MV-4-11 (cell line): ENCODE results near the gene DCUN1D3.
"Not testable (repeated sequence)": the region's sequence is repeated elsewhere in the genome, so short reads cannot be mapped to it uniquely, and the experiment has no call there.

ENCODE experiments used
- DNase-seq: peaks from one replicate; lab custom pipeline; 2025; lab: John Stamatoyannopoulos, UW

Gene DCUN1D3

DNA sequence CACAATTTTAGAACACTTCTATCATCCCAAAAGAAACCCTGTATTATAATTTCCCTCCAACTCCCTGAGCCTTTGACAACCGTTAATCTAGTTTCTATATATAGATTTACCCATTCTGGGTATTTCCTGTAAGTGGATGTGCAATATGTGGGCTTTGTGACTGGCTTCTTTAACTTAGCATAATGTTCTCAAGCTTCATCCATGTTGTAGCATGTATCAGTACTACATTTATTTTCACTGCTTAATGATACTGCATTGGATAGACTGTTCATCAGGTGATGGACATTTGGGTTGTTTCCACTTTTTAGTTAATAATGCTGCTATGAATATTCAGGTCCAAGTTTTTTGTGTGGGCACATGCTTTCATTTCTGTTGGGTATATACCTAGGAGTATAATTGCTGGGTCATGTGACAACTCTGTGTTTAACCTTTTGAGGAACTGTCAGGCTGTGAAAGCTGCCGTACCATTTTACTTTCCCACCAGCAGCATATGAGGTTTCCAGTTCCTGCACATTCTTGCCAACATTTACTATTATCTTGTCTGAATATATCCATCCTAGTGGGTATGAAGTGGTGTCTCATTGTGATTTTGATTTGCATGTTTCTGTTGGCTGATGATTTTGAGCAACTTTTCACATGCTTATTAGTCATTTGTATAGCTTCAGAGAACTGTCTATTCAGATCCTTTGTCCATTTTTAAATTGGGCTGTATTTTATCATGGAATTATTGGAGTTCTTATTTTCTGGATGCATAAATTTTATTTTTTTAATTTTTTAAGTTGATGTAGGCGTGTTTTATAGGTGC lies 77.4 kb downstream of the DCUN1D3 start:
- peak; percentile 83 for DNase-seq

DNA sequence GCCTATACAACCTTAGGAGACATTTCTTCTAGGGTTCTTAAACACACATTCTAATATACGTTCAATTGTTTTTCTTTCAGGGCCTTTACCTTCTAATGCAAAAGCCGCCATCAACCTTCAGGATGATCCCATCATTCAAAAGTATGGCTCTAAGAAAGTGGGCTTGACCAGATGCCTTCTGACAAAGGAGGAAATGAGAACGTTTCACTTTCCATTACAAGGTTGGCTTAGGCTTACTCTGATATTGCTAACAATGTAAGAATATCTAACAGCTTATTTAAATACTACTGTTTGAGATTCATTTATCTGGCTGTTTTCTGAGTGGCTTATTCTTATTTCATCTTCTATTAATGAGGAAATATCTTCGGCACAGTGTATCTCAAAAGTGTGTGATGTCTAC lies 78.5 kb downstream of the DCUN1D3 start:
- DNase-seq = peak; percentile 69

DNA sequence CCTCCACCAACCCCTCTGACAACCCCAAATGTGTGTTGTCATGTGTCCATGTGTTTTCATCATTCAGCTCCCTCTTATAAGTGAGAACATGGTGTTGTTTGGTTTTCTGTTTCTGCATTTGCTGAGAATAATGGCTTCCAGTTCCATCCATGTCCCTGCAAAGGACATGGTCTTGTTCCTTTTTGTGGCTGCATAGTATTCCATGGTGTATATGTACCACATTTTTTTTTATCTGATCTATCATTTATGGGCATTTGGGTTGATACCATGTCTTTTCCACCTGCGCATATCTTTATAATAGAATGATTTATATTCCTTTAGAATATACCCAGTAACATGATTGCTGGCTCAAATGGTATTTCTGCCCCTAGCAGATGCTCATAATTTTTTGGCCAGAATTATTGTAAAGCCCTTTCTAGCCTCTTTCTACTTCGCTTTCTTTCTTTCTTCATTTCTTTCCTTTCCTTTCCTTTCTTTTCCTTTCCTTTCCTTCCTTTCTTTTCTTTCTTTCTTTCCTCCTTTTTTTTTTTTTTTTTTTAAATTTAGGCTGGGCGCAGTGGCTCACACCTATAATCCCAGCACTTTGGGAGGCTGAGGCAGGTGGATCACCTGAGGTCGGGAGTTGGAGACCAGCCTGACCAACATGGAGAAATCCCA lies 81.1 kb downstream of the DCUN1D3 start:
- no peak for DNase-seq

DNA sequence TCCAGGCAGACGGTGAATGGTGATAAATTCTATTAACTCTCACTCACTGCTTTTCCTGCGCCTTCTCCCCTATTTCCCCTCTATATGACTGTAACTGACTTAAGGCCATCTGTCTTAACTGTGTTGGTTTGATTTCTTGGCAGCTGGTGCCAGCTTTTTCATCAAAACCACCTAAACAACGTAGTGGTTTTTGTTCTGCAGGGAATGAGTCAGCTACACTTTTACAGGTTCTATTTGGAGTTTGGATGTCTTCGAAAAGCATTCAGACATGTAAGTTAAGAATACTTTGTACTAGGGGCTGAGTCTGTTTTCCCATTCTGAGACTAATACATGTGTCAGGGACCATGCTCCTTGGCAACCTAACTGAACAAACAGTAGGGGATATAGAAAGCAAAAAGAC lies 85.4 kb downstream of the DCUN1D3 start:
- DNase-seq = no peak

DNA sequence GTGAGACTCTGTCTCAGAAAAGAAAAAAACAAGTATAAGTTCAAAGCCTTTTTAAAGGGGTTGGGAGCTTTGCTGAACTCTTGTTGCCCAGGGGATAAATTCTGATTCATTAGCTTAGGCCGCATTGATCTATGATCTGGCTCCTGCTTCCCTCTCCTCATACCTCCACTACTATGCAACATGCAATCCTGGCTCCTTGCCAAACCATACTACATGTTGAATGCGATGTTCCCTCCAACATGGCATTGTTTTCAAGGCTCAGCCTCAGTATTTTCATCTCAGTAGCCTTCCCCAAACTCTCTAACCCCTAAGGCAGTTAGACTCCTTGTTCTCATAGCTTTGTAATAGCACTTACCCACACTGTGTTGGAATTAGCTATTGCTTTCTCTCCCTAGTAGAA lies 87.6 kb downstream of the DCUN1D3 start:
- DNase-seq = no peak

DNA sequence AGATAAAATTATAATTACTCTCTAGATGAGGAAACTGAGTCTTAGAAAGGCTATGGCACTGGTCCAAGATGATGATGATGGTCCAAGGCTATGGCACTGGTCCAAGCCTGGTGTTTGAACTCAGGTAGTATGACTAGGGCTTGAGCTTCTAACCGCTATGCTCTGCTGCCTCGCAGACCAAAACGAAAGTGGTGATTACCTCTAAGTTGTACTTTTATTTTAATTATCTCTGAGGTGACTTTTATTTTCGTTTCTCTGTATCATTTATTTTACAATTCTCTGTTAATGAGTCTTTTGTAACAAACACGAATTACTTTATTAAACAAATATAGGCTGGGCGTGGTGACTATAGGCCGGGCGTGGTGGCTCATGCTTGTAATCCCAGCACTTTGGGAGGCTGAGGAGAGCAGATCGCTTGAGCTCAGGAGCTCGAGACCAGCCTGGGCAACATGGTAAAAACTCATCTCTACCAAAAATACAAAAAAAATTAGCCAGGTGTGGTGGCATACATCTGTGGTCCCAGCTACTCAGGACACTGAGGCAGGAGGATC lies 88.2 kb downstream of the DCUN1D3 start:
- no peak for DNase-seq

DNA sequence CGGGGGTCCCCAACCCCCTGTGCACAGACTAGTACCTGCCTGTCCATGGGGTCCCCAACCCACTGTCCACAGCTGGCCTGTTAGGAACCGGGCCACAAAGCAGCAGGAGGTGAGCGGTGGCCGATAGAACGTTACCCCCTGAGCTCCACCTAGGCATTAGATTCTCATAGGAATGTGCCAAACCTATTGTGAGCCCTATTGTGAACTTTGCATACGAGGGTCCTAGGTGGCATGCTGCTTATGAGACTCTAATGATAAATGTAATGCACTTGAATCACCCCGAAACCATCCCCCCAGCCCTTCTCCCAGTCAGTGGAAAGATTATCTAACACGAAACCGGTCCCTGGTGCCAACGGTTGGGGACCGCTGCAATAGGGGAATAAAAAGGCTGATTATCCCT lies 92.3 kb downstream of the DCUN1D3 start:
- DNase-seq = no peak

DNA sequence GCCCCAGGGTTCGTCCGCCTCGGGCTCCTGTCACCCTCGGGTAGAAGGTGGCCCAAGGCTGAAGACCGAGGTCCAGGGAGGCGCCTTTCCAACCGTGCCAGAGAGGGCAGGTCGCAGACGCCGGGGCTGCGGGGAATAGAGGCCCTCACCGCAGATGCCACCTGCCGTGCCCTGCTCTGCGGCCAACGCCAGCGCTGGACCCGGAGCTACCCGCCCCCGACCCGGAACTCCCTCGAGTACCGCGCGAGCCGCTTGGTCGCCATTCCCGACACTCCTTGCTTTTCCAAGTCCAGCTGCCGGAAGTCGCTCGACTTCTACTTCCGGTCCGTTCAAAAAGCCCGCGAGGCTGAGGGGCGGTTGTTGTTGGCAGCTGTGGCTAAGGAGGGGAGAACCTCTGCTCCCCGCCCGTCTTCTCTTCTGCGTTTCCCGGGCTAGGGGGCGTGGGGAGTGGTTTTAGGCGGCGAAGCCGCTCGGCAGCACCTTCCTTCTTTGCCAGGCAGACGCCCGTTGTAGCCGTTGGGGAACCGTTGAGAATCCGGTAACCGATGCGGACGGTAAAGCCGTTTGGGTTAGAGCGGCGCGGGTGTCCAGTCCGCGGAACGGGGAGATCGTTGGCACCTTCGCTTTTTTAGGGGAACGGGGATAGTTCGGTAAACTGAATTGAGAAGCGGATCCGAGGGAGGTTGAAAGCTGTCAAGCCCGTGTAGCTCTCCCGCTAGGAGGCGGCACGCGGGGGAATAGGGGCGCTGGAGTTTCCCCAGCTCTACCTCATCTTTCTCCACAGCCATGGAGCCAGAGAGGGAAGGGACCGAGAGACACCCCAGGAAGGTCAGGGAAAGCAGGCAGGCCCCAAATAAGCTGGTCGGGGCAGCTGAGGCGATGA lies 93.7 kb downstream of the DCUN1D3 start, which contains the start of the genes ERI2 and REXO5:
TSS of gene ERI2 (minus strand) at position 305 of the 883 bp plus-strand sequence. CDS start at position 263, 42 bp downstream.
TSS of gene REXO5 (plus strand) at position 360 of the 883 bp plus-strand sequence. CDS start at position 787, 427 bp downstream.
- DNase-seq = peak; percentile 93

DNA sequence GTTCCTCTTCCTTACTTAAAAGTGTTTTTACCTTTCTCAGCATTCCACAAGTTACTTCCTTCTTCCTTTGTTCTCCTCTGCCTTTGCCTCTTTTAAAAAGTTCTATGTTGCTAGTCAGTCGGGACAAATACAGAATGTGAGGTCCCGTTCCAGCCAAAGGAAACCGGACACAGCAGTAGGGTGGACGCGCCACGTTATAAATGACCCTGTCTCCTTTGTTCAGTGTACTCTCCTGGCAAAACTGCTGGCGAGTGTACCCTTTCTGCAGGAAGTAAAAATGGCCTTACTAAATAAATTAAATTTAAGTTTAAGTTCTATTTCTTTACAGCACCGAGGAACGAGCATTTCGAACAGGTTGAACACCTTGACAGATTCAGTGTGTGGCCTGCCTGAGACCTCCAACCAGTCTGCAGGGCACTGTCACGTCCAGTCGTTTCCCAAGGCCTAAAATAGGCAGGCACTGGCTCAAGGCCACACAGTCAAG lies 94.4 kb downstream of the DCUN1D3 start:
- not testable (repeated sequence) for DNase-seq
